Osteocyte (in vitro differentiated cells): ENCODE measurements around the gene IRS4. TPM values are rescaled to one million over a fixed set of nuclear protein-coding genes. Genes with fewer than 3 reads are reported as not detected.

Source experiments
- DNase-seq: peaks from one replicate; pipeline ENCODE4 v3.0.0; 2021; ENCODE audit warnings: mixed read lengths; ENCODE audit not compliant: unreplicated experiment; ENCODE audit errors: extremely low spot score
- H3K27ac Mint-ChIP-seq: one replicate; pipeline ENCODE4 v1.8.0; 2021; ENCODE audit warnings: mild to moderate bottlenecking, mixed read lengths; ENCODE audit not compliant: unreplicated experiment
- H3K27me3 Mint-ChIP-seq: one replicate; pipeline ENCODE4 v1.8.0; 2021; ENCODE audit warnings: mixed read lengths; ENCODE audit not compliant: unreplicated experiment
- H3K36me3 Mint-ChIP-seq: one replicate; pipeline ENCODE4 v1.8.0; 2021; ENCODE audit warnings: mixed read lengths; ENCODE audit not compliant: unreplicated experiment
- H3K4me1 Mint-ChIP-seq: one replicate; pipeline ENCODE4 v1.8.0; 2021; ENCODE audit warnings: mixed read lengths; ENCODE audit not compliant: unreplicated experiment
- H3K4me3 Mint-ChIP-seq: one replicate; pipeline ENCODE4 v1.8.0; 2021; ENCODE audit warnings: mild to moderate bottlenecking, moderate library complexity, mixed read lengths; ENCODE audit not compliant: unreplicated experiment
- H3K9me3 Mint-ChIP-seq: one replicate; pipeline ENCODE4 v1.8.0; 2021; ENCODE audit warnings: mixed read lengths; ENCODE audit not compliant: unreplicated experiment
- total RNA-seq: library from RNA; stranded (reverse); gene quantifications from 2 replicates; pipeline ENCODE4 v1.2.1, GENCODE V29; 2021
- TF ChIP-seq, protein P1 (sequence below): fragments of 200-600 bp; sonication (generic); IDR thresholded peaks from 2 replicates; pipeline ENCODE4 v1.5.0; 2021; ENCODE audit warnings: antibody characterized with exemption, mild to moderate bottlenecking, moderate library complexity

Gene IRS4
- total RNA-seq, 1 donor from 2014 or later = 0.08 TPM

DNA sequence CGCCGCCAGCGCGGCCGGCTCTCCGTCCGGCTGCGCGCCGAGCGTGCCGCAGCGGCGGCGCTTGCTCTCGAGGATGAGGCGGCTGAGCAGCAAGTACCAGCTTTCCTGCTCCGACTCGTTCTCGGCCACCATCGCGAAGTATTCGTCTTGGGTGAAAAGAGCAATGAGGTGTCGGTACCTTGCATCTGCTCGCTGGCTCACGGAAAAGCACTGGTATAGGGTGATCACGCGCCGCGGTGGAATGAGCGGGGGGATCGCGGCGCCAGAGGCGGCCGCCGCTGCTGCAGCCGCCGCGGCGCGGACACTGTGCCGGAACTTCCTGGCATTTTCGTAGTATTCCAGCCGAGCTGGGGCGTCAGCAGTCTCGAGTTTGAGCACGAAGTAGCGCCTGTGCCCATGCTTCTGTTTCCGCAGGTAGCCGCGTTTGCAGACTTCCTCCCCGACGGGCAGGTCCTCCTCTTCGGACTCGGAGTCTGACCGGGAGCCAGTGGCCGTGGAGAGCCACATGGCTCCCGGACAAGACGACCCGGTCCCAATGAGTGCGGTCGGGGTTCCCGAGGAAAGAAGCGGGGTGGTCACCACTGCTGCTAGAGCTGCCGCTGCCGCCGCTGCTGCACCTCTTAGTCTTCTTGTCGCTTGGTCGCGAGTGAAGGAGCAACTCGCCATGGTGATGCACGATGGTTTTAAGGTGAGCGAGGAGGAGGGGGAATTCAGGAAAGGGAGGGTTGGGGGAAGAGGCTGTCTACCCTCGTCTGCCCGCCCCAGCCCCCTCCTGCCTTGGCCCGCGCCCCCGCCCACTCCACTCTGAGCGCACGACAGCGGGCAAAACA lies 469 bp downstream of the IRS4 start:
- DNase-seq = peak; percentile 81
- Mint-ChIP-seq H3K36me3 (no peaks in the 10 kb centered on the region), H3K27me3 (peaks cover 86% of the 10 kb centered on the region), H3K27ac (no peak overlapping the region), H3K4me3 (peak overlapping the region; percentile 77), H3K4me1 (peaks cover 22% of the 10 kb centered on the region), H3K9me3 (no peaks in the 10 kb centered on the region)
- TF ChIP-seq, protein P1, sequence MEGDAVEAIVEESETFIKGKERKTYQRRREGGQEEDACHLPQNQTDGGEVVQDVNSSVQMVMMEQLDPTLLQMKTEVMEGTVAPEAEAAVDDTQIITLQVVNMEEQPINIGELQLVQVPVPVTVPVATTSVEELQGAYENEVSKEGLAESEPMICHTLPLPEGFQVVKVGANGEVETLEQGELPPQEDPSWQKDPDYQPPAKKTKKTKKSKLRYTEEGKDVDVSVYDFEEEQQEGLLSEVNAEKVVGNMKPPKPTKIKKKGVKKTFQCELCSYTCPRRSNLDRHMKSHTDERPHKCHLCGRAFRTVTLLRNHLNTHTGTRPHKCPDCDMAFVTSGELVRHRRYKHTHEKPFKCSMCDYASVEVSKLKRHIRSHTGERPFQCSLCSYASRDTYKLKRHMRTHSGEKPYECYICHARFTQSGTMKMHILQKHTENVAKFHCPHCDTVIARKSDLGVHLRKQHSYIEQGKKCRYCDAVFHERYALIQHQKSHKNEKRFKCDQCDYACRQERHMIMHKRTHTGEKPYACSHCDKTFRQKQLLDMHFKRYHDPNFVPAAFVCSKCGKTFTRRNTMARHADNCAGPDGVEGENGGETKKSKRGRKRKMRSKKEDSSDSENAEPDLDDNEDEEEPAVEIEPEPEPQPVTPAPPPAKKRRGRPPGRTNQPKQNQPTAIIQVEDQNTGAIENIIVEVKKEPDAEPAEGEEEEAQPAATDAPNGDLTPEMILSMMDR = no peak

DNA sequence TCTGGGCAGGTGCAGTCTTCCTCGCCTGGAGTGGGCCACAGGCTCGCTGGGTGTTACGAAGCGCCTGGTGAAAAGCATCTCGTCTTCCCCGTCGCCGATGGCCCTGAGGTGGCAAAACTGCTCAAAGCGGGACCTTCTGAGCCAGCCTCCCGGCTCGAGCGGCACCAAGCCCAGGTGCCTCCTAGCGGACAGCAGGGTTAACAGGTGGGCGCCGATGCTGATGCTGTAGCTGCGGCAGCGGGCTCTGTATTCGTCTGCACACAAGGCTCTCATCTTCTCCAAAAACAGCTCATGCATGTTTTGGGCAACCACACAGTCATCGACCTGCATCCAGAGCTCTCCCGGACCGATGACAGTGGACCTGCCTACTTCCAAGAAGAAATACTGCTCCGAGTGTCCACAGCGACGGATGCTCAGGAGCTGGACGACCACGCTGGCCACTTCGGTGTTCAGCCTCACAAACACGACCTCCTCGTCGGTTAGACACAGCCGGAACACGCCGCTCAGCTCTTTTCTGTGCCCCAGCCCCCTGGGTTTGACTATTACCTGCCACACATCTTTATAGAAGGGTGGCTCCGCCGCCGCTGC lies 1.2 kb downstream of the IRS4 start:
- Mint-ChIP-seq H3K9me3 (no peaks in the 10 kb centered on the region), H3K27ac (no peak overlapping the region), H3K36me3 (no peaks in the 10 kb centered on the region), H3K4me3 (peak overlapping the region; percentile 30), H3K27me3 (peaks cover 88% of the 10 kb centered on the region), H3K4me1 (peaks cover 22% of the 10 kb centered on the region)
- DNase-seq = peak; percentile 73
- TF ChIP-seq, protein P1 = peak; percentile 17

DNA sequence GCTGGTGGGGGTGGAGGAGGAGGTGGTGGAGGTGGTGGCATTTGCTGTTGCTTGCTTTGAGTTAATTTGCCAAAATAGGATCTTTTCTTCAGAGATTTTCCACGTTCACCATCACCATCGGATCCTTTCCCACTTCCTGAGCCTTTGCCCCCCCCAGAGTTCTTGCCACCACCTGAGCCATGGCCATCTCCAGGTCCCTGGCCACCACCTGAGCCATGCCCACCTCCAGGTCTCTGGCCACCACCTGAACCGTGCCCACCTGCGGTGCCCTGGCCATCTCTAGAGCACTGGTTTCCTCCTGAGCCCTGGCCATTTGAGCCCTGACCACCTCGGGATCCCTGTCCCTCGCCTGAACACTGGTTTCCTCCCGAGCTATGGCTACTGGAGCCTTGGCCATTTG lies 1.9 kb downstream of the IRS4 start:
- H3K27ac Mint-ChIP-seq = no peak overlapping the region
- peaks cover 22% of the 10 kb centered on the region for H3K4me1 Mint-ChIP-seq
- no peak overlapping the region for H3K4me3 Mint-ChIP-seq
- TF ChIP-seq, protein P1 = no peak
- no peaks in the 10 kb centered on the region for H3K36me3 Mint-ChIP-seq
- H3K9me3 Mint-ChIP-seq = no peaks in the 10 kb centered on the region
- DNase-seq = no peak
- peaks cover 88% of the 10 kb centered on the region for H3K27me3 Mint-ChIP-seq

DNA sequence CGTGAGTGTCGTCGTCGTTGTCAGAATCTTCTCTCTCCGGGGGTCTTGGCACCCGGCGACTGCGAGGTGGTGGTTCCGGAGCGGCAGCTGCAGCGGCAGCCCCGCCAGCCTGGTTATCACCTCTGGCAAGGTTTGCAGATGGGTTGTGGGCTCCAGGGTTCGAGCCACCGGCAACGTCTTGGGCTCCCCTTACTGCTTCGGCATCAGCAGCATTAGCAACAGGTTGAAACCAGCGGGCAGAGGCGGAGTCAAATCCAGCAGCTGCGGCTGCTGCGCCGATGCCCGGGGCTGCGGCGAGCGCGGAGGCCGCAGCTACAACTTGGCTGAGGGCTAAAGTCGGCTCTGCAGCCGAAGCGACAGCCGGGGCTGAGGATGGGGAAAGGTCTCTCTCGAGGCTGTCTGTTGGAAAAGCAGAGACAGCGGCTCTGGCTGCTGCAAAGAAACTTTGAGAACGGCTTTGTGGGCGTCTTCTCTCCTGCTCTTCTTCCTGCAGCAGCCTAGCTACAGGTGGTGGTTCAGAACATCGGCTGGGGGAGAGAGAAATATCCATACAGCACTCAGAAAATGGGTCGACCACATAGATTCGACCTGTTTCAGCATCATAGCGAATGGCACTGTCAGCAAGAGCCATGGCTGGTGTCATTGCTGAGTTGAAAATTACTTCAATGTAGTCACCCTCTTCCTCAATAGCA lies 3.6 kb downstream of the IRS4 start:
- Mint-ChIP-seq H3K36me3 (no peaks in the 10 kb centered on the region), H3K27me3 (peaks cover 91% of the 10 kb centered on the region), H3K27ac (no peak overlapping the region), H3K4me1 (peaks cover 22% of the 10 kb centered on the region), H3K4me3 (peak overlapping the region; percentile 60), H3K9me3 (no peaks in the 10 kb centered on the region)
- no peak for DNase-seq
- TF ChIP-seq, protein P1 = no peak

DNA sequence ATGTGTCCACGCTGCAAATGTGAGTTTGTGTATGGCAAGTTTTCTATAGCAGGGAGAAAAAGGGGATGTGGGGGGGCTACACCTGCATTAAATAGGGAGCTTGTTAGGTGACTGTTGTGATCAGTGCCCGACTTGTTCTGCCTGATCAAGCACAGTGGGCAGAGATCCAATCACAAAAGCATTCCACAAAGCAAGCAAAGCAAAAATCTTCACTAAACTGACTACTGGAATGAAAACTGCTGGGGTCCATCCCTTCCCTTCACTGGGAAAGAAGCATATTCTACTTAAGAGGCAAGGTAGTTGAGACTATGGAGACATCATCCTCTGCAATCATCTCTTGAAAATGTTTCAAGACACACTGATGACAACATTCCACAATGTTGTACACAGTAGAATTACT lies 5.2 kb downstream of the IRS4 start:
- Mint-ChIP-seq H3K4me3 (no peak overlapping the region), H3K36me3 (no peaks in the 10 kb centered on the region), H3K4me1 (peaks cover 14% of the 10 kb centered on the region), H3K27me3 (peaks cover 91% of the 10 kb centered on the region), H3K9me3 (no peaks in the 10 kb centered on the region), H3K27ac (no peak overlapping the region)
- no peak for DNase-seq
- TF ChIP-seq, protein P1 = no peak
